Natural killer cell (primary cell): ENCODE measurements around the gene LYPD5. TPM values are rescaled to one million over a fixed set of nuclear protein-coding genes. Genes with fewer than 3 reads are reported as not detected.
A peak's percentile ranks its signal among the peaks of the same experiment; 100 is the strongest.

ENCODE experiments used
- ATAC-seq, 3 donors: fragments of 150-1000 bp in 2 of 3; fragments of 200-7000 bp in 1 of 3; cut with Tn5 transposase; 1 replicate in 1 of 3; 2 replicates in 2 of 3; pipeline ENCODE4 v1.10.0; 2021; ENCODE audit warnings: mild to moderate bottlenecking in 2 of 3, moderate library complexity in 2 of 3
- DNase-seq, 2 donors: peaks; one replicate each; pipeline versions ENCODE4 v3.0.0 to v3.0.0-alpha.2; 2013 to 2021; ENCODE audit warnings: mixed read lengths in 1 of 2
- H3K27ac ChIP-seq: one replicate; pipeline ENCODE4 v1.5.1; 2013; ENCODE audit warnings: mild to moderate bottlenecking, low read length
- H3K27me3 ChIP-seq: one replicate; pipeline ENCODE4 v1.6.1; 2013; ENCODE audit warnings: low read length; ENCODE audit not compliant: control insufficient read depth, insufficient read depth
- H3K36me3 ChIP-seq: one replicate; pipeline ENCODE4 v1.6.1; 2013; ENCODE audit warnings: low read length; ENCODE audit not compliant: control insufficient read depth, insufficient read depth
- H3K4me1 ChIP-seq: one replicate; pipeline ENCODE4 v1.6.1; 2013; ENCODE audit warnings: low read length; ENCODE audit not compliant: control insufficient read depth, insufficient read depth
- H3K4me3 ChIP-seq: one replicate; pipeline ENCODE4 v1.5.1; 2013; ENCODE audit warnings: low read length
- H3K9me3 ChIP-seq: one replicate; pipeline ENCODE4 v1.6.1; 2013; ENCODE audit warnings: low read length; ENCODE audit not compliant: control insufficient read depth, insufficient read depth
- H3K27ac Mint-ChIP-seq, 2 donors: one replicate each; pipeline ENCODE4 v1.8.0; 2022; ENCODE audit warnings: mild to moderate bottlenecking in 2 of 2, mixed read lengths in 2 of 2, moderate library complexity in 1 of 2
- H3K27me3 Mint-ChIP-seq, 2 donors: one replicate each; pipeline ENCODE4 v1.8.0; 2022; ENCODE audit warnings: low read depth in 2 of 2, mixed read lengths in 2 of 2
- H3K36me3 Mint-ChIP-seq: one replicate; pipeline ENCODE4 v1.8.0; 2022; ENCODE audit warnings: mixed read lengths
- H3K4me1 Mint-ChIP-seq, 2 donors: one replicate each; pipeline ENCODE4 v1.8.0; 2022; ENCODE audit warnings: mixed read lengths in 2 of 2
- H3K4me3 Mint-ChIP-seq: one replicate; pipeline ENCODE4 v1.8.0; 2022; ENCODE audit warnings: mild to moderate bottlenecking, moderate library complexity, mixed read lengths
- H3K9me3 Mint-ChIP-seq, 2 donors: one replicate each; pipeline ENCODE4 v1.8.0; 2022; ENCODE audit warnings: mixed read lengths in 2 of 2
- CTCF ChIP-seq: fragments of 200-600 bp; IDR thresholded peaks from one replicate; pipeline ENCODE4 v1.8.0; 2022; ENCODE audit warnings: antibody characterized with exemption
- WGBS: methylation state at CpG from one replicate; pipeline ENCODE4 v1.1.7; 2013; ENCODE audit warnings: missing lambda C conversion rate; ENCODE audit not compliant: insufficient coverage; 5-methylcytosine and 5-hydroxymethylcytosine counted together
- intact Hi-C: fragments of 100-400 bp; cut with micrococcal nuclease; formaldehyde crosslinking; loops from one replicate; pipeline ENCODE4 v1.14.2; 2022
- total RNA-seq, 4 donors: library from RNA; stranded (reverse); fragments of 120-200 nt in 1 of 4; gene quantifications; one replicate each; pipeline versions ENCODE4 v1.2.3 to v1.2.4, GENCODE V29; 2013 to 2022

Gene LYPD5
- total RNA-seq, 3 donors from 2014 or later (not counting 1 experiment from before 2014, with no cell fraction given) = not detected

GRCh38 chr19:43768273-43769050 is 33.8 kb downstream of the LYPD5 start:
- no peak for ATAC-seq
- no peak overlapping the region for H3K4me3 ChIP-seq
- no peaks in the 10 kb centered on the region for H3K4me1 Mint-ChIP-seq

GRCh38 chr19:43767818-43768217 is 34.4 kb downstream of the LYPD5 start:
- 36% methylated on average over 1 of the region's 1 CpG for WGBS
- no peaks in the 10 kb centered on the region for H3K4me1 Mint-ChIP-seq
- H3K9me3 ChIP-seq = no peaks in the 10 kb centered on the region
- no peaks in the 10 kb centered on the region for H3K36me3 ChIP-seq
- no peak overlapping the region for H3K4me3 ChIP-seq
- intact Hi-C loops = no loop called here
- no peak for TF ChIP-seq CTCF
- no peak overlapping the region for H3K4me3 Mint-ChIP-seq
- peaks cover 37% of the 10 kb centered on the region for H3K4me1 ChIP-seq
- peaks cover 0 to 7% of the 10 kb centered on the region in 2 donors for H3K27me3 Mint-ChIP-seq
- ATAC-seq (no peak), DNase-seq (no peak)
- H3K36me3 Mint-ChIP-seq = no peaks in the 10 kb centered on the region
- H3K27ac Mint-ChIP-seq = no peak overlapping the region
- no peak overlapping the region for H3K27ac ChIP-seq
- H3K9me3 Mint-ChIP-seq = no peaks in the 10 kb centered on the region
- no peaks in the 10 kb centered on the region for H3K27me3 ChIP-seq

More at GRCh38 chr19:43768273-43769050, 33.8 kb downstream of the LYPD5 start:
- no peak overlapping the region for H3K27ac ChIP-seq
- no peaks in the 10 kb centered on the region for H3K27me3 ChIP-seq
- no peaks in the 10 kb centered on the region for H3K36me3 Mint-ChIP-seq
- no peak overlapping the region for H3K27ac Mint-ChIP-seq
- no peak for DNase-seq
- no peaks in the 10 kb centered on the region for H3K9me3 Mint-ChIP-seq
- WGBS = 85% methylated on average over 14 of the region's 15 CpGs
- H3K4me3 Mint-ChIP-seq = no peak overlapping the region
- H3K27me3 Mint-ChIP-seq = peaks cover 0 to 4% of the 10 kb centered on the region in 2 donors
- no peak for TF ChIP-seq CTCF
- intact Hi-C loops = no loop called here
- H3K9me3 ChIP-seq = no peaks in the 10 kb centered on the region
- no peaks in the 10 kb centered on the region for H3K36me3 ChIP-seq
- peaks cover 34% of the 10 kb centered on the region for H3K4me1 ChIP-seq

- 92% methylated on average over 7 of the region's 7 CpGs for WGBS
- no peak overlapping the region for H3K4me3 Mint-ChIP-seq
- Histone ChIP-seq H3K4me1 (peaks cover 37% of the 10 kb centered on the region), H3K4me3 (no peak overlapping the region), H3K27me3 (no peaks in the 10 kb centered on the region), H3K36me3 (no peaks in the 10 kb centered on the region), H3K27ac (no peak overlapping the region), H3K9me3 (no peaks in the 10 kb centered on the region)
- peaks cover 0 to 7% of the 10 kb centered on the region in 2 donors for H3K27me3 Mint-ChIP-seq
- ATAC-seq (no peak), DNase-seq (no peak)
- H3K36me3 Mint-ChIP-seq = no peaks in the 10 kb centered on the region
- no peak for TF ChIP-seq CTCF
- intact Hi-C loops = no loop called here
- H3K27ac Mint-ChIP-seq = no peak overlapping the region
- no peaks in the 10 kb centered on the region for H3K9me3 Mint-ChIP-seq
- no peaks in the 10 kb centered on the region for H3K4me1 Mint-ChIP-seq
Measured at GRCh38 chr19:43767316-43767715, 34.9 kb downstream of the LYPD5 start.

- no peak overlapping the region for H3K27ac Mint-ChIP-seq
- Histone ChIP-seq H3K9me3 (no peaks in the 10 kb centered on the region), H3K36me3 (no peaks in the 10 kb centered on the region), H3K4me3 (no peak overlapping the region), H3K4me1 (peaks cover 37% of the 10 kb centered on the region), H3K27me3 (no peaks in the 10 kb centered on the region), H3K27ac (peak overlapping the region; percentile 83)
- H3K4me1 Mint-ChIP-seq = no peaks in the 10 kb centered on the region
- 94% methylated on average over 2 of the region's 4 CpGs for WGBS
- intact Hi-C loops = no loop called here
- no peaks in the 10 kb centered on the region for H3K36me3 Mint-ChIP-seq
- no peaks in the 10 kb centered on the region for H3K9me3 Mint-ChIP-seq
- no peak for TF ChIP-seq CTCF
- no peak for ATAC-seq
- H3K27me3 Mint-ChIP-seq = peaks cover 0 to 7% of the 10 kb centered on the region in 2 donors
- no peak overlapping the region for H3K4me3 Mint-ChIP-seq
- no peak for DNase-seq
Measured at GRCh38 chr19:43766755-43767043, 35.5 kb downstream of the LYPD5 start.
